ENCODE data around the gene P2RY12.

The P2RY12 gene

GRCh38 chr3:151384741-151385174 lies at the start of gene P2RY12:
Gene P2RY12, minus strand, starts transcription at chr3:151384753. Its CDS starts 45,908 bp downstream, at chr3:151338845.
- no peak for DNase-seq

GRCh38 chr3:151432616-151433372 lies 48.2 kb upstream of the P2RY12 start:
- no peak for DNase-seq

GRCh38 chr3:151431940-151432339 lies 47.4 kb upstream of the P2RY12 start:
- DNase-seq: no peak

- no peak for DNase-seq
Observed at GRCh38 chr3:151430821-151431484, 46.4 kb upstream of the P2RY12 start.

- no peak for DNase-seq
Observed at GRCh38 chr3:151428386-151428785, 43.8 kb upstream of the P2RY12 start.

GRCh38 chr3:151426341-151426657 lies 41.7 kb upstream of the P2RY12 start:
- no peak for DNase-seq

GRCh38 chr3:151425627-151426340 lies 41.2 kb upstream of the P2RY12 start:
- DNase-seq: no peak

- no peak for DNase-seq
Observed at GRCh38 chr3:151423091-151423490, 38.5 kb upstream of the P2RY12 start.

- DNase-seq: no peak
Observed at GRCh38 chr3:151421938-151422337, 37.4 kb upstream of the P2RY12 start.

GRCh38 chr3:151419806-151420205 lies 35.3 kb upstream of the P2RY12 start:
- no peak for DNase-seq

GRCh38 chr3:151415289-151415688 lies 30.7 kb upstream of the P2RY12 start:
- no peak for DNase-seq

- DNase-seq: no peak
Observed at GRCh38 chr3:151412989-151413388, 28.4 kb upstream of the P2RY12 start.

GRCh38 chr3:151410891-151411559 lies 26.5 kb upstream of the P2RY12 start:
- DNase-seq: no peak

GRCh38 chr3:151407928-151408327 lies 23.4 kb upstream of the P2RY12 start:
- DNase-seq: no peak

GRCh38 chr3:151404316-151404715 lies 19.8 kb upstream of the P2RY12 start:
- no peak for DNase-seq

- no peak for DNase-seq
Observed at GRCh38 chr3:151403246-151403645, 18.7 kb upstream of the P2RY12 start.

- no peak for DNase-seq
Observed at GRCh38 chr3:151402349-151402748, 17.8 kb upstream of the P2RY12 start.

GRCh38 chr3:151400341-151400740 lies 15.8 kb upstream of the P2RY12 start:
- DNase-seq: no peak

- DNase-seq: no peak
Observed at GRCh38 chr3:151398895-151399294, 14.3 kb upstream of the P2RY12 start.

- DNase-seq: no peak
Observed at GRCh38 chr3:151395806-151396205, 11.3 kb upstream of the P2RY12 start.

- no peak for DNase-seq
Observed at GRCh38 chr3:151394611-151395010, 10.1 kb upstream of the P2RY12 start.

- DNase-seq: no peak
Observed at GRCh38 chr3:151393941-151394340, 9.4 kb upstream of the P2RY12 start.

GRCh38 chr3:151393146-151393830 lies 8.7 kb upstream of the P2RY12 start:
- DNase-seq: no peak
